CMK (cell line): ENCODE measurements around the gene SLC2A10.
"Not testable (repeated sequence)": the region's sequence is repeated elsewhere in the genome, so short reads cannot be mapped to it uniquely, and the experiment has no call there.

Experiments
- DNase-seq: peaks from one replicate; pipeline ENCODE4 v3.0.0-alpha.2; 2010; ENCODE audit warnings: low read depth

SLC2A10 gene

DNA sequence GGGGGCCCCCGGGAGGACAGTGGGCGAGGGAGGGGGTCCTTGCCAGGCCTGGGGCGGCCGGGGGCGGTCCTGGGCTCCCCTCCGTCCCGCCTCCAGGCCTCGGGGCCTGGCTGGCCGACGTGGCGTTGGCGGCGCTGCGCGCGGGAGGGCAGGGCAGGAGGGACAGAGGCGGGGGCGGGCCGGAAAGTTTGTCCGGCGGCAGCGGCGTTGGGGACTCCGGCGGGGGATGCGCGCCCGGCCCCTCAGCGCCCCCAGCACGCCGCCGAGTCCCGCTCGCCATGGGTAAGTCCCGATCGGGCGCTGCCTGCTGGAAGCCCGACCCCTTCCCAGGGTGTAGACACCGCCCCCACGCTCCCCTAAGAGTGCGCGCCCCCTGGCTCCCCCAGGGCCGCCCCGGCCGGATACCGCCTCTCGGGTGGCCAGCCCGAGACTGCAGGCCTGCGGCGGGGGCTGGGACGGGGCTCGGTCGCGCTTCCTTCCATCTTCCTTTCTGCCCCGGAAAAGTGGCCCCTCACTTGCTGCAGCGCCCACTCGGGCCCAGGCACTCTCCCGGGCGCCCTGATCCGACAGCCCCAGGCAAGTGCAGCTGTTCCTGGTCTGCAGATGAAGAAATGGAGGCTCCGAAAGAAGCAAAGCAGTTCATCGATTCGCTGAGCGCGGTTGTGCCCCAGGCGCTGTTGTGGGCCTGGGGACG is at the start of gene SLC2A10:
SLC2A10 (plus strand) TSS at position 191 of the 694 bp plus-strand sequence; CDS start at position 279, 88 bp downstream.
- DNase-seq, result peak; percentile 71

DNA sequence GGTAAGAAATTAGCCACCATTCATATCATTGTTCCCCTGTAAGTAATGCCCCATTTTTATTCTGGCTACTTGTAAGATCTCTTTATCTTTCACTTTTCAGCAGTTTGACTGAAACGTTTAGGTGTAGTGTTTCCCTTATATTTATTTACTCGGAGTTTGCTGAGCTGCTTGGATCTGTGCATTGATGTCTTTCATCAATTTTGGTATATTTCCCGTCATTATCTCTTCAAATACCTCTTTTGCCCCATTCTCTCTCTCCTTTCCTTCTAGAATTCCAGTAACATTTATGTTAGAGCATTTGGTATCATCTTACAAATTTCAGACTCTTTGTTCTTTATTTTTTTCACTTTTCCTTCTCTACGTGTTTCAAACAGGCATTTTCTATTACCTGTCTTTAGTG is 49.0 kb upstream of the SLC2A10 start:
- no peak for DNase-seq

DNA sequence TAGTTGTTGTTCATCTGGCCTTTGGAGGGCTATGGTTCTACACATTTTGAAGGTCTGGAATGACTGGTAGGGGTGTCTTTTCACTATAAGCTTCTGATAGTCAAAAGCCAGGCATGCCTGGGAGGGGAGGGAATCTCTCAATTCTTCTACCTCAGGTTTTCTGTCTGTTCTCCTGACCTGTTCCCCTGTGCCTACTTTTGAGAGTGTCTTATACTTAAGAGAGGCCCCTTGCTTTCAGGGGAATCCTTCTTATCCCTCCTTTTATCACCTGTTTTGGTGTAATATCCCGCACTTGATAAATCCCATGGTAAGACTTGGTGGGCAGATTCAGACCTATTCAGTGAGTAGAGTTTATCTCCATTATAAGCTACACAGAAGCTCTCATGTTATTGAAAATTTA is 47.8 kb upstream of the SLC2A10 start:
- no peak for DNase-seq

DNA sequence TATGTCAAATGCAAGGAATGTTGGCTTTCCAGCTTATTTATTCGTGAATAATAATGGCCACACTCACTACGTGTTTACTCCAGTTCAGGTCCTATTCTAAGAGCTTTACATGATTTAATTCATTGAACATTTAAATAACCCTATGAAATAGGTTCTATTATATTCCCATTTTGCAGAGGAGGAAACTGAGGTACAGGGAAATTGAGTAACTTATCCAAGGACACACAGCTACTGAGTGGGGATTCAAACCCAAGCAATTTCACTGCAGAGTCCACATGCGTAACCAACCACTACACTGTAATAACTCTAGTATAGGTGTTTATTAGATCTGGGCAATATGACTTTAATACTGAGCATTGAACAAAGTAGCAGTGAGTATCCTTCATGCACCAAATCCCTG is 45.9 kb upstream of the SLC2A10 start:
- no peak for DNase-seq

DNA sequence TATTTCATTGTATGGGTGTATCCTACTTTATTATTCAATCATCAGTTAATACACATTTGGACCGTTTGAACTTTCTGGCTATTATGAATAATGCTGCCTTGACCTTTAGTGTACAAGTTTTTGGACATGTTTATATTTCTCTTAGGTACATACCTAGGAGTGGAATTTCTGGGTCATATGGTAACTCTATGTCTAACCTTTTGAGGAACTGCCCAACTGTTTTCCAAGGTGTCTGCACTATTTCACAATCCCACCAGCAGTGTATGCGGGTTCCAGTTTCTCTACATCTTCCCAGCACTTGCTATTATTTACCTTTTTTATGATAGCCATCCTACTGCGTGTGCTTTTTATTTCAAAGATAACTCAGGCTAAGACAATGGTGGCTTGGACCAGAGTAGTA is 43.8 kb upstream of the SLC2A10 start:
- no peak for DNase-seq

DNA sequence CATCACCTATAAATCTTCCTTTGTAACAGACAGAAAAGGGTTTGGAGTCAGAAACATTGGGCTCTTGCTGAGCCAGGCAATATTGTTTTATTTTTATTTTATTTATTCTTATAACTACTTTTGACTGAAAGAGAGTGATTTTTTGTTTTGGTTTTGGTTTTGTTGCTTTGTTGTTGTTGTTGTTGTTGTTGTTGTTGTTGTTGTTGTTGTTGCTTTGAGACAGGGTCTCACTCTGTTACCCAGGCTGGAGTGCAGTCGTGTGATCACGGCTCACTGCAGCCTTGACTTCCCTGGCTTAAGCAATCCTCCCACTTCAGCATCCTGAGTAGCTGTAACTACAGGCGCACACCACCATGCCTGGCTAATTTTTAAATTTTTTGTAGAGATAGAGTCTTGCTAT is 43.1 kb upstream of the SLC2A10 start:
- no peak for DNase-seq

DNA sequence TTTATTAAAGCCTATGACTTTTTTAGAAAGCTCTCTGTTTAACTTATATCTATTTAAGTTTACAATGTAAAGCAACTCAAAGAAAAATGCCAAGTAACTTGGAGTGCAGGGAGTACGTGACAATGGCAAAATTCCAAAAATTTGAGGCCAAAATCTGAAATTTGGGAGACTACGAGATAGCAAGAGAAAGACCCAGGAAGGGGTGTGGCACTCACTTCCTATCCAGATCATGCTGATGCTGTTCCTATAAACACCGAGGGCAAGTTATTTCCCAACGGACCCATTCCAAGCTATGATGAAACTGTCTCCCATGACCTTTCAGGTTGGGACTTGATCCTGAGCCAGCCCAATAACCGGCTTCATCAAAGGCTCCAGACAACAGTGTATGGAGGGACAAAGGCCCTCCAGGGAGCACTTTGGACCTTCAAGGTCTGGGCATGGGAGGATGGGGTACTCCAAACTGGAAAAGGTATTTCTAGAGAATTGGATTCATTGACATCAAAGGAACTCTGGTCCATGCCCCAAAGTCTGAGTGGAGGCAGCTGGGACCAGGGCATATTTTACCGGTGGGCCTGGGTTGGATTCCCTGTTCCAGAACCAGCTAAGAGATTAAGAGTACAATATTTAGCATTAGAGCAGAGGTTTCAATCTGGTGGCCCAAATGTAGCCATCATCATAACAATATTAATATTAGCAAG is 42.5 kb upstream of the SLC2A10 start:
- DNase-seq, result no peak

DNA sequence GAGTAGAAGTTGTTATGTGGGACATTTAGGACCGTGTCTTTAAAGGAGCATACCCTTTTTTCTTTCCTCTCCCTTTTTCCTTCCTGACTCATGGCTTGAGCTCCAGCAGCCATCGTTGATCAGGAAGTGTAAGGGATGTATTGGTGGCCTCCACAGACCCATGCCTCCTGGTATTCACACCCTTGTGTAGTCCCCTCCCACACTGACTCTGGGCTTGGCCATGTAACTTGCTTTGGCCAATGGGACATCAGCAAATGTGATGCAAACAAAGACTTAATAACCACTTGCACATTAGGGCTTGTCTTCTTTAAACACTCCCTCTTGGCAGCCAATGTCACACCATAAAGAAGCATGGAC is 39.2 kb upstream of the SLC2A10 start:
- no peak for DNase-seq

DNA sequence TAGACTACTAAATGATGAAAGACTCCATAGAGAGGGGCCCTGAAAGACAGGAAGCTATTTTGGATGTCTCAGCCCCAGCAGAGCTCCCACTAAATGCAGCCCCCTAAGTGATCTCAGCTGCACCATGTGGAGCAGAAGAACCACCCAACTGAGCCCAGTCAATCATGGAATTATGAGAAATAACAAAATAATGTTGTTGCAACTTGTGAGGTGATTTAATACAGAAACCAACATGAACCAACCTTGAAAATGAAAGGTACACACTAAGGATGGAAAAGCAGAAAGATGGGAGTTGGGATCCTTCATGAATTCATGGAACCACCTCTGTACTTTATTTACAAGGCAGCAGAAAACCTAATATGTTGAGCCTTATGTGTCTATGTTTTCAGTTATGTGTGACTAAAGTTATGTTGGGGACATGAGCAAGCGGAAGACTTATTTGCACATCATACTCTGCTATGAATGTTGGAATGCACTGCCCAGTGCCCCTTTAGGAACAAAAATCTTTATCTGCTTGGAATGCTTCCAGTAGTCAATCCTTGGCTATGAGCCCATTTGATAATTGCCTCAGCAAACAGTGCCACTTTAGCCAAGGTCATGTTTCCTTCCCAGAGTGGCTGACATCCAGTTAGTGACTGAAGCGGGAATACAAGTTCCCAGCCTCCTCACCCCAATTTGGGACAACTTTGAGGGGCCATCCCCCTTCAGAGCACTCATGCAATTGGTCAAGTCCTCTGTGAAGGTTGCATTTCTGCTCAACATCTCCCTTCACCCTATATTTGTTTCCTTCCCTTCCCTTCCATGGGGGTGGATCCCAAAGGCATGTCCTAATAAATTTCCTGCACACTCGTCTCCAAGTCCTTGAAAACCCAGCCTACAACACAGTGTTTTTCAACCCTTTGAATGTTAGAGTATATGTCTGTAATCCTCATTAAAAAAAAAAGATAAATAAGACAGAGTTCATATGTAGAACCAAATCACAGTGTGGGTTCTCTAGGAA is 38.6 kb upstream of the SLC2A10 start:
- DNase-seq, result no peak

DNA sequence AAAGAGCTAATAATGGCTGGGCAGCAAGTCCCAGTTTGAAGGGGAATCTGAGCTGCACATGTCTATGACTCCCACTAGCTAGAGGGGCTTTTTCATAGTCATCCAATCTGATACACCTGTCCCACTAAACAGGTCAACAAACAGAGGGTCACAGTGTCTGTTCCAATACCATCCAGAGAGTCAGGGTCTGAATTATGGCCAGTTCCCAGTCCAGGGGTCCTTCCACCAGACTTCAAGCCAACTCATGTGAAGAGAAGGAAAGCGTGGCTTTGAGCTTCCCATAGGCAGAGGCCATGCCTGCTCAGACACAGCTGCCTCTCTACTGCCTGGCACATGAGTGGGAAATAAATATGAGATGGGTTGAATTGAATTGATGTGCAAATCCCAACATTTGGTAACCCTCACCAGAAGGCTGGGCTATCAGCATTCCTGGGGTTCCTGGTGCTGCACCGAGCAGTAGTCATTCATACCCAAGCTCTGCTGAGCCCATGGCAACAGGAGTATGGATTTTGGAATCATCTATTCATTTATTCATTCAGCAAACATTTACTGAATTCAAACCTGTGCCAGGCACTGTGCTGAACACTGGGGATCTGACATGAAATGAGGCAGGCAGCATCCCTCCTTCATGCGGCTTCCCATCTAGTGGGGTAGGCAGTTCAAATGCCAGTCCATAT is 37.4 kb upstream of the SLC2A10 start:
- no peak for DNase-seq

DNA sequence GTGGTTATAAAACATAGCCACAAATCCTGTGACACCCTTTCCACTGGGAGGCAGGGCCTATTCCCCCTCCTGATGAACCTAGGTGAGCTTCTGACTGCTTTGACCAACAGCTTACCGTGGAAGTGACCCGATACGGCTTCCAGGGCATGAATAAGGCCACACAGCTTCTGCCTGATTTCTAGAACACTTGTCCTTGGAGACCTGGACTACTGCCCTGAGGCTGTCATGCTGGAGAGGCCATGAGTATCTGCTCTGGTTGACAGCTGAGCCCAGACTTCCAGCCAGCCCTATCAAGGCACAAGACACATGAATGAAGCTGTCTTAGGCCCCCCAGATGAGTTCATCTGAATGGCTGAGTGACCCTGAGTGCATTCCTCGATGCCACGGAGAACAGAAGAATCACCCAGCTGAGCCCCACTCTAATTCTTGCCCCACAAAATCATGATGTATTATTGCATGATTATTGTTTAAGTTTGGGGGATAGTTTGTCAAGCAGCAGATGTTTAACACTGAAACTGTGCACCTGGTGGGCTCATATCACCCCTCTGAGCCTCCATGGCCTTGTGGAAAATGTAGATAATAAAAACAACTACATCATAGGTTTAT is 36.8 kb upstream of the SLC2A10 start:
- DNase-seq, result no peak

DNA sequence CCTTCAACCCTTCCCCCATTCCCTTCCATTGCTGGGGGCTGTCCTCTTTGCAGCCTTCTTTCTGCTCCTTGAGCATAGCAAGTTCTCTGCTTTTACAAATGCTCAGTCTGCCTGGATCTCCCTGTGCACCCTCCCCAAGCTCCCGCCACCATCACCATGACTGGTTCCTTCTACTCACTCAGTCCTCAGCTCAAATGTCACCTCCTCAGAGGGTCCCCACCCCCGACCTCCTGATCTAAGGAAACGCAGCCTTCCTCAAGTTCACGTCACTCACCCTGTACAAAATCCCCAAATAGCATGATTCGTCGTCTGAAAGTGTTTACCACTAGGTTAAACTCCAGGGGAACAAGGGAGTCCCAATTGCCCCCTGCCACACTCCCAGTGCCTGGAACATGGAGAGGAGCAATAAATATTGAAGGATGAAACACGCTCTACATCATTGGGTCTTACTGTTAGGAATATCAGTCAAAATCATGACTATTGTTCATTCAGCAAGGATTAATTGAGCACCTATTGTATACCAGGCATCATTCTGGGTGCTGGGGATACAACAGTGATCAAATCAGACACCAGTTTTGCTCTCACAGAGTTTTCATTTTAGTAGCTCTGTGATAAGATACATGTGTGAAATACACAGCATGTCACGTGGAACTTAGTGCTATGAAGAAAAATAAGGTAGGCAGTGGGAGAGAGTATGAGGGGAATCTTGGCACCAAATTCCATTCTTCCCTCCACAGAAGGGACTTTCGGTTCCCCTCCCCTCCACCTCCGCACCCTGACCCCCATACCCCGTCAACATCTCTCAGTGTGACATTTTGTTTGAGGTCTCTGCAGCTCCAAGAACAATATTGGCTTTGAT is 35.8 kb upstream of the SLC2A10 start:
- DNase-seq, result no peak

DNA sequence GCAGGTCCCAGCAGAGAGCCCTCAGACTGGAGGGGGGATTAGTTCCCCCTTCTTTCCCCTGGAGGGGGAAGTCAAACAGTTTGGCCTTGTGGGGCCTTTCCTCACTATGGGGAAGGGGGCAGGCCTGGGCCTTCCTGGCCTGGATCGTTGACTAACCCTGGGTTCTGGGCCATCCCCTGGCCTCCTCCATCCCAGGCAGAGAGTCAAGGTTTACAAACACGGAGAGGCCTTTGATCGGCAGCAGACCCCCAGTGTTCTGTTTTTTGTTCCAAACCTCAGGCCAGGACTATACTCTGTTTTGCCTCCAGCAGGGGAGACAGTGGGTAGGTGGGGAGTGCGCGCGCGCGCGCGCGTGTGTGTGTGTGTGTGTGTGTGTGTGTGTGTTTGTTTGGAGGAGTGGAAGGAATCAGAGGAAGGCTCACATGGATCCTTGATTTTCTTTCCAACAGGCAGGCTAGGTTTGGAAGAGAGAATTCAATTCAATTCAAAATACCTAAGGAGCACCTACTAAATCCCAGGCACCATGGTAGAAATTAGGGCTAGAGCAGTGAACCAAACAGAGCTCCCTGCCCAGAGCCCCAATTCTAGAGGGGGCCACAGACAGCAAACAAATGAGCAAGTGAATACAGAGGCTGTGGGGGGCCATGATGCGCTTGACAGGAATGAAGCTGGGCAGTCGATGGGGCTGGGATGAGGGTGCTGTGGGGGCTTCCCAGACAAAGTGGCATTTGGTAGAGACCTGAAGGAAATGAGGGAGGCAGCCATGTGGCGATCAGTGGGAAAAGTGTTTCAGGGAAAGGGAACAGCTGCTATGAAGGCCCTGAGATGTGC is 35.0 kb upstream of the SLC2A10 start:
- no peak for DNase-seq

DNA sequence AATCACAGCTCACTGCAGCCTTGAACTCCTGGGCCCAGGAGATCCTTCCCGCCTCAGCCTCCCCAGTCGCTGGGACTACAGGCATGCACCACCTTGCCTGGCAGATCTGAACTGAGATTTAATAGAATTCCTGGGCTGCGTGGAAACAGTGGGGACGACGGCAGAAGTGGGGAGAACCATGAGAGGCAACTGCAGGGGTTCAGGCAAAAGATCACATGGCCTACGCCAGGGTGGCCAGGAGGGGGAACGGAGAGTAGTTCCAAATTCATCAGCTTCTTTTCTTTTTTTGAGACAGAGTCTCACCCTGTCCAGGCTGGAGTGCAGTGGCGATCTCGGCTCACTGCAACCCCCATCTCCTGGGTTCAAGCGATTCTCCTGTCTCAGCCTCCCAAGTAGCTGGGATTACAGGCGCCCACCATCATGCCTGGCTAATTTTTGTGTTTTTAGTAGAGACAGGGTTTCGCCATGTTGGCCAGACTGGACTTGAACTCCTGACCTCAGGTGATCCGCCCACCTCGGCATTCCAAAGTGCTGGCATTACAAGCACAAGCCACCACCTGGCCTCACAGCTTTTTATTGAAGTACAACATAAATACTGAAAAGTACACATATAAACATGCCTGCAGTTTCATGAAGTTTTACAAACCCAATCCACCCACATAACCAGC is 32.7 kb upstream of the SLC2A10 start:
- not testable (repeated sequence) for DNase-seq

DNA sequence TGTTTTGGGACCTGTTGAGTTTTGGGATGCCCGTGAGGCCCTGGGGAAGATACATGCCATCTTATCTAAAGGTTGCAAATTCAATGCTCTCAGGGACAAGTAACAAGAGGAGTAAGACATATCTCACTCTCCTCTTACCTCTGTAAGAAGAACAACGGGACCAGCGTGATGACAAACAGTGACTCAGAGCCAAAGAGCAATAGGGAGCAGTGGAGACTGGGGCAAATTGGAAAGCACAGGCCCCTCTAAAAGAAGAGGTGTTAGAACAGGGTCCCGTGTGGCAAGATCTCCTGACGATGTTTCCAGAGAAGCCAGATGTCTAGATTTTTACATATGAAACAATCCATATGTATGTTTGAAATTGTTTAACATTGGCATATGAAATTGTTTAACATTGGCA is 31.8 kb upstream of the SLC2A10 start:
- DNase-seq, result no peak

DNA sequence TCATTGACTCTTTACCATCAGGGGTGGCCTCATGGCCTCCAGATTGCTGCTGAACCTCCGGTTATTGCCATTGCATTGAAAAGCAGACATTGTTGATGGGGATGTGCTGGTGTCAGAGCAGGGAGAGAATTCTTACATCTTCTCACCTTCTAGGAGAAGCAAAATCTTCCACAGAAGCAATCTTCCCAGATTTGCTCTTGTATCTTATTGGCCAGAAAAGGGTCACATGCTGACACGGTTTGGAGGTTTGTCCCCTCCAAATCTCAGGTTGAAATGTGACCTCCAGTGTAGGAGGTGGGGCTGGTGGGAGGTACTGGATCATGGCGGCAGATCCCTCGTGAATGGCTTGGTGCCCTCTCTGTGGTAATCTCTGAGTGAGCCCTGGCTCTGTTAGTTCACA is 30.9 kb upstream of the SLC2A10 start:
- no peak for DNase-seq

DNA sequence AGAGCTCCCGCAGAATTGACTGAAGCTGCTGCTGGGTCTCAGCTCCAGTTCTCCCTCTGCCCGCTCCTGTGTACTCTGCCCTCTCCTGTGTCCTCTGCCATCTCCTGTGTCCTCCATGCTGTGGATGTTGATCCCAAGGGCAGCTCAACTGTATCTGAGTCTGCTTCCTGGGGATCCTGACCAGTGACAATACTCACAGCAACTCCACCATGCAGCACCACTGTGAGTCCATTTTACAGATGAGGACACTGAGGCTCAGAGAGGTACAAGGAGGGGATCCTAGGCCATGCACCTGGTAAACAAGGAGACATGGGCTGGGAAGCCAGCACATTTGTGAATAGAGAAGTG is 28.8 kb upstream of the SLC2A10 start:
- no peak for DNase-seq

DNA sequence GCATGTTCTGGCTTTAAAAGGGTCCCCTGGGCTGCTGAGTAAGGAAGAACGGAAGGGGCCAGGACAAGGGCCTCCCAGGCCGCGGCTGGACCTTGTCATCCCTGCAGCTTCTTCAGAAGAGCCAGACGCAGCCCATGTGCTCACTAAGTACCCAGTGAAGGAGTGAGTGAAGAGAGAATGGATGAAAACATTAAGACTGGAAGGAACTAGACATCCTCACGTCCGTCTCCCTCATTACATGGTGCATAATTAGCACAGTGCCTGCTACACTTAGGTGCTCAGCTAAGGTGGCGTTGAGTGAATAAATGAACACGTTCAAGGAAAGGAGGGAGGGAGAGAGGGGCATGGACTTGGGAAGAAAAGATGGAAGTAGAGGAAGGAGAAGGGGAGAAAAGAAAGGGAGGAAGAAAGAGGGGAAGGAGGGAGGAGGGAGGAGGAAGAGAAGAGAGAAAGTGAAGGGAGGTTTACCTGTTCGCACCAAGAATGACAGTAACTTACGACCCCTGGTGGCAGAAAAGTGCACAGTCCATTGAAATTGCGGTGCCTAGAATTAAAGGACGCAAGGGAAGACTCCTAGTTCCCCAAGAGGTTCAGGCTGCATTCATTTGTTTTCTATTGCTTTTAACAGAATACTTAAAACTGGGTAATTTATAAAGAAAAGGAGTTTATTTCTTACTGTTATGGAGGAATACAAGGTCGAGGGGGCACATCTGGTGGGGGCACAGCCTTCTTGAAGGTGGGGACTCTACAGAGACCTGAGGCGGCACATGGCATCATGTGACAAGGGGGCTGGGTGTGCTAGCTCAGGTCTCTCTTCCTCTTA is 28.2 kb upstream of the SLC2A10 start:
- no peak for DNase-seq
